Mesendoderm (in vitro differentiated cells): ENCODE results near the gene PTPRG.
A peak's percentile ranks its signal among the peaks of the same experiment; 100 is the strongest.

ENCODE experiments used
- DNase-seq: peaks from one replicate; pipeline ENCODE4 v3.0.0; 2013
- H2AK5ac ChIP-seq: 2 replicates; pipeline ENCODE4 v1.6.1; 2013; ENCODE audit warnings: low read length, inconsistent platforms
- H2BK120ac ChIP-seq: 2 replicates; pipeline ENCODE4 v1.6.1; 2013; ENCODE audit warnings: low read depth, mild to moderate bottlenecking, low read length, moderate library complexity, mixed read lengths
- H2BK15ac ChIP-seq: replicated peaks from 2 replicates; pipeline ENCODE4 v1.6.1; 2013; ENCODE audit warnings: low read depth, mild to moderate bottlenecking, moderate library complexity
- H2BK5ac ChIP-seq: 2 replicates; pipeline ENCODE4 v1.6.1; 2013; ENCODE audit warnings: low read length, inconsistent platforms
- H3K18ac ChIP-seq: 2 replicates; pipeline ENCODE4 v1.6.1; 2013; ENCODE audit warnings: mild to moderate bottlenecking, low read length, mixed read lengths
- H3K23ac ChIP-seq: one replicate; pipeline ENCODE4 v1.6.1; 2013; ENCODE audit warnings: low read length
- H3K27ac ChIP-seq: 2 replicates; pipeline ENCODE4 v1.5.1; 2013; ENCODE audit warnings: low read depth, mild to moderate bottlenecking, inconsistent platforms, low read length, moderate library complexity
- H3K27me3 ChIP-seq: 2 replicates; pipeline ENCODE4 v1.6.1; 2013; ENCODE audit warnings: low read length, control low read depth, mild to moderate bottlenecking, inconsistent platforms; ENCODE audit not compliant: insufficient read depth, poor library complexity
- H3K36me3 ChIP-seq: 2 replicates; pipeline ENCODE4 v1.6.1; 2013; ENCODE audit warnings: low read length, inconsistent platforms; ENCODE audit not compliant: control insufficient read depth, insufficient read depth
- H3K4ac ChIP-seq: one replicate; pipeline ENCODE4 v1.6.1; 2013; ENCODE audit warnings: low read depth, mild to moderate bottlenecking, low read length, moderate library complexity
- H3K4me1 ChIP-seq: 2 replicates; pipeline ENCODE4 v1.6.1; 2013; ENCODE audit warnings: low read depth, low read length, inconsistent platforms; ENCODE audit not compliant: control insufficient read depth
- H3K4me2 ChIP-seq: 2 replicates; pipeline ENCODE4 v1.6.1; 2013; ENCODE audit warnings: low read length
- H3K4me3 ChIP-seq: 2 replicates; pipeline ENCODE4 v1.5.1; 2013; ENCODE audit warnings: mild to moderate bottlenecking, low read length
- H3K56ac ChIP-seq: one replicate; pipeline ENCODE4 v1.6.1; 2013; ENCODE audit warnings: low read length
- H3K79me1 ChIP-seq: 2 replicates; pipeline ENCODE4 v1.6.1; 2013; ENCODE audit warnings: low read length, inconsistent platforms
- H3K79me2 ChIP-seq: 2 replicates; pipeline ENCODE4 v1.6.1; 2013; ENCODE audit warnings: mild to moderate bottlenecking, low read length; ENCODE audit not compliant: control insufficient read depth, insufficient read depth
- H3K9ac ChIP-seq: 2 replicates; pipeline ENCODE4 v1.6.1; 2013; ENCODE audit warnings: low read length, inconsistent platforms
- H4K5ac ChIP-seq: one replicate; pipeline ENCODE4 v1.6.1; 2013; ENCODE audit warnings: low read length
- H4K8ac ChIP-seq: one replicate; pipeline ENCODE4 v1.6.1; 2013; ENCODE audit warnings: low read depth, mild to moderate bottlenecking, control low read depth, low read length, moderate library complexity
- WGBS: extraction: QIAGEN DNeasy Blood & Tissue Kit; methylation state at CpG from one replicate; pipeline ENCODE4 v1.1.7; 2013; ENCODE audit warnings: low lambda C conversion rate, missing lambda C conversion rate; ENCODE audit not compliant: insufficient coverage; ENCODE audit errors: extremely low coverage; 5-methylcytosine and 5-hydroxymethylcytosine counted together

Gene PTPRG

DNA sequence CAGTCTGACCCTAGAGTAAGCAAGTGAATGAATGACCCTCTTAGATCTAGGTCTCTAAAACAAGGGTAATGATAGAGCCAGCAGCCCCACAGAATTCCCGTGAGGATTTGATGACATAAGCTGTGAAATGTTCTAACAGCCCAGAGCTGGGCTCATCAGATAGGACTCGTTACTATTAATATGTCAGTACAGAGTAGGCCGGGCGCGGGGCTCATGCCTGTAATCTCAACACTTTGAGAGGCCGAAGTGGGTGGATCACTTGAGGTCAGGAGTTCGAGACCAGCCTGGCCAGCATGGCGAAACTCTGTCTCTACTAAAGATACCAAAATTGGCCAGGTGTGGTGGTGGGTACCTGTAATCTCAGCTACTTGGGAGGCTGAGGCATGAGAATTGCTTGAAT, 621.7 kb downstream of the PTPRG start:
- H3K27me3 ChIP-seq, result no peaks in the 10 kb centered on the region
- no peaks in the 10 kb centered on the region for H3K36me3 ChIP-seq
- H3K27ac ChIP-seq, result no peak overlapping the region
- no peak overlapping the region for H3K18ac ChIP-seq
- no peak overlapping the region for H3K9ac ChIP-seq
- H3K79me2 ChIP-seq, result no peaks in the 10 kb centered on the region
- H2BK120ac ChIP-seq, result no peak overlapping the region
- no peak overlapping the region for H3K4ac ChIP-seq
- H4K5ac ChIP-seq, result no peak overlapping the region
- DNase-seq, result no peak
- no peak overlapping the region for H3K56ac ChIP-seq
- H3K23ac ChIP-seq, result no peak overlapping the region
- no peak overlapping the region for H4K8ac ChIP-seq
- no peak overlapping the region for H3K4me2 ChIP-seq
- H3K4me3 ChIP-seq, result no peak overlapping the region
- no peak overlapping the region for H2BK15ac ChIP-seq
- H2BK5ac ChIP-seq, result no peak overlapping the region
- no peak overlapping the region for H2AK5ac ChIP-seq
- WGBS, result no CpG with 5 or more reads among the region's 8 CpGs
- peaks cover 2% of the 10 kb centered on the region for H3K79me1 ChIP-seq
- peaks cover 2% of the 10 kb centered on the region for H3K4me1 ChIP-seq

DNA sequence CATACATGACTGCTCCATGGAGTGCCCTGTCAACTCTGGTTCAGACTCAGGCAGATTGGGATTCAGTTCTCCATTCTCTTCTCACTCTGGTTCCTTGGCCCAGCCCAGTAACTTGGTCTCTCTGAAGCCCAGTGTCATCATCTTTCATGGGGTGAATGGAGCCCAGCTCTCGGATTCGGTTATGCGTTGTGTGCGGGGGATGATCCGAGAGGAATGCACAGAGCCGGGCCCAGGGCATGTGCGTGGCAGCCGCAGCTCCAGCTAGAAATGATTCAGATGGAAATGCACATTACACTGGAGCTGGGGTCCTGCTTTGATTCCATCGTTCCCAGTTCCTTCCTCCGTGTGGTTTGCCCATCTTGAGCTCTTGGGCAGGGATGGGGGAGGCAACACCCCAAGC, 622.6 kb downstream of the PTPRG start:
- Histone ChIP-seq H3K9ac (no peak overlapping the region), H3K36me3 (no peaks in the 10 kb centered on the region)
- WGBS, result no CpG with 5 or more reads among the region's 10 CpGs

GRCh38 chr3:62184559-62184958, 623.2 kb downstream of the PTPRG start:
- H3K56ac ChIP-seq, result no peak overlapping the region
- DNase-seq, result peak; percentile 59
- no peak overlapping the region for H3K27ac ChIP-seq
- no peak overlapping the region for H3K4me3 ChIP-seq
- H3K4me2 ChIP-seq, result no peak overlapping the region
- no peaks in the 10 kb centered on the region for H3K27me3 ChIP-seq
- H3K18ac ChIP-seq, result no peak overlapping the region
- no peak overlapping the region for H3K9ac ChIP-seq
- WGBS, result no CpG with 5 or more reads among the region's 7 CpGs
- H2BK5ac ChIP-seq, result no peak overlapping the region
- H3K79me2 ChIP-seq, result no peaks in the 10 kb centered on the region
- no peak overlapping the region for H4K5ac ChIP-seq
- peaks cover 2% of the 10 kb centered on the region for H3K4me1 ChIP-seq
- H4K8ac ChIP-seq, result no peak overlapping the region
- no peaks in the 10 kb centered on the region for H3K36me3 ChIP-seq
- H3K79me1 ChIP-seq, result peaks cover 4% of the 10 kb centered on the region
- no peak overlapping the region for H3K23ac ChIP-seq
- H2BK120ac ChIP-seq, result no peak overlapping the region
- H2BK15ac ChIP-seq, result no peak overlapping the region
- no peak overlapping the region for H2AK5ac ChIP-seq
- H3K4ac ChIP-seq, result no peak overlapping the region

More for the DNA sequence above, 622.6 kb downstream of the PTPRG start:
- Histone ChIP-seq H3K79me2 (no peaks in the 10 kb centered on the region), H2BK15ac (no peak overlapping the region), H4K5ac (no peak overlapping the region), H3K4me2 (no peak overlapping the region), H3K18ac (no peak overlapping the region), H3K27me3 (no peaks in the 10 kb centered on the region), H3K4me1 (peaks cover 2% of the 10 kb centered on the region), H2BK120ac (no peak overlapping the region), H3K27ac (no peak overlapping the region), H3K56ac (no peak overlapping the region), H3K4ac (no peak overlapping the region), H2BK5ac (no peak overlapping the region), H4K8ac (no peak overlapping the region), H3K79me1 (peaks cover 2% of the 10 kb centered on the region), H3K23ac (no peak overlapping the region), H2AK5ac (no peak overlapping the region), H3K4me3 (no peak overlapping the region)
- no peak for DNase-seq

GRCh38 chr3:62187022-62187431, 625.7 kb downstream of the PTPRG start:
- no peak overlapping the region for H3K4me3 ChIP-seq
- H3K23ac ChIP-seq, result no peak overlapping the region
- DNase-seq, result peak; percentile 64

DNA sequence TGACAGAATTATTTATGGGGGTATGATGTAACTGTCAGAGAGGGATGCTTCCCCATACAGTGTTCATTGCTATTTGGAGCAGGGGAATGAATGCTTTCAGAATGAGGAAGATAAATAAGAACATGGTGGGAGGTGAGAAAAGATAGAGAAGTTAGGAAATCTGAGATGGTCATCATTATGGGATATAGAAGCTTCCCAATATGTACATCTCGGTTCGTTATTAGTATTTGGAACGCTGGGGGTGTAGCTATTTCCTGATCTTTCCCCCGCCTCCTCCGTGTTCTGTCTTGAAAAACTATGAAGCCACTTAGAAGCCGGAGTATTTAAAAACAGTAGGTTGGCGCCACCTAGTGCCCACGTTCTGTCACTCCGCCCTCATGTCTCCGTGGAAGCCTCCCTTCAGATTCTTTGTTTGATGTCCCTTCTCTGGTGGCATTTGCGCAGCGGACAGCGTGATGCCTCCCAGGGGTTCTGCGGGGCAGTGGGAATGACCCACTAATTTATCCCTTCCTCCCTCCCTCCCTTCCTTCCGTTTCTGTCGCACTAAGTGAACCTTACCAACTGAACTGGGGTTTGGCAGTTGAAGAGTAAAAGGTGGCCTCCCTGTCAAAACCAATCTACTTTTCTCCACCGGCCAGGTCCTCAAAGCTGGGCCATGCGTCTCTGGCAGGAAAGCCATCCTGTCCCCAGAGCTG, 627.5 kb downstream of the PTPRG start:
- no peak overlapping the region for H3K27ac ChIP-seq
- no peak overlapping the region for H3K4me3 ChIP-seq
- peaks cover 2% of the 10 kb centered on the region for H3K4me1 ChIP-seq
- H2BK120ac ChIP-seq, result no peak overlapping the region
- H3K27me3 ChIP-seq, result no peaks in the 10 kb centered on the region
- H3K36me3 ChIP-seq, result peaks cover 3% of the 10 kb centered on the region
- no peak overlapping the region for H3K4me2 ChIP-seq
- no peaks in the 10 kb centered on the region for H3K79me2 ChIP-seq
- H3K9ac ChIP-seq, result peak overlapping the region; percentile 16
- no peak overlapping the region for H4K5ac ChIP-seq
- peaks cover 3% of the 10 kb centered on the region for H3K79me1 ChIP-seq
- no peak overlapping the region for H3K4ac ChIP-seq
- no peak overlapping the region for H3K23ac ChIP-seq
- no peak overlapping the region for H2BK5ac ChIP-seq
- H3K56ac ChIP-seq, result peak overlapping the region; percentile 6
- no peak overlapping the region for H2AK5ac ChIP-seq
- peak; percentile 81 for DNase-seq
- no CpG with 5 or more reads among the region's 18 CpGs for WGBS
- H4K8ac ChIP-seq, result no peak overlapping the region
- no peak overlapping the region for H2BK15ac ChIP-seq
- H3K18ac ChIP-seq, result no peak overlapping the region

More at GRCh38 chr3:62187022-62187431, 625.7 kb downstream of the PTPRG start:
- Histone ChIP-seq H3K4ac (no peak overlapping the region), H3K36me3 (peaks cover 3% of the 10 kb centered on the region), H3K27me3 (no peaks in the 10 kb centered on the region), H2AK5ac (no peak overlapping the region), H3K9ac (no peak overlapping the region), H3K18ac (no peak overlapping the region), H3K79me1 (peaks cover 5% of the 10 kb centered on the region), H2BK5ac (no peak overlapping the region), H3K27ac (no peak overlapping the region), H3K4me1 (peaks cover 2% of the 10 kb centered on the region), H3K4me2 (no peak overlapping the region), H4K5ac (no peak overlapping the region), H2BK15ac (no peak overlapping the region), H2BK120ac (no peak overlapping the region), H3K79me2 (no peaks in the 10 kb centered on the region), H4K8ac (no peak overlapping the region), H3K56ac (no peak overlapping the region)
- WGBS, result no CpG with 5 or more reads among the region's 7 CpGs

DNA sequence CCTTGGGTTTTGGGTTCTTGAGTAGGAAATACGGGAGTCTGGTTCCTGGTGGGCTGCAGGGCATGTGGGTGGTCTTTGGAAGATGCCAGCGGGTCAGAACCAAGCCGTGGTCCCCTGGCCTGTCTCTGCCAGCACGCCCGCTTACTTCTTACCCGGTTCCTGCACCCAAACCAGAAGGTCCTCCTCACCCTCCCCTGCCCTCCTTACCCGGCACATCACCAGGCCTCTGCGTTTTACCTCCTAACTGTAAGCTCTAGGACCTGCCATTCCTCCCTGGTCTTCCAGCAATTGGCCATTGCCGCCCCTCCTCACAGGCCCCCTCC, 628.0 kb downstream of the PTPRG start:
- H2AK5ac ChIP-seq, result no peak overlapping the region
- H3K23ac ChIP-seq, result no peak overlapping the region
- no peak overlapping the region for H2BK15ac ChIP-seq
- no CpG with 5 or more reads among the region's 9 CpGs for WGBS
- H3K79me2 ChIP-seq, result no peaks in the 10 kb centered on the region
- H3K56ac ChIP-seq, result peak overlapping the region; percentile 6
- peak overlapping the region; percentile 16 for H3K9ac ChIP-seq
- no peak for DNase-seq
- H3K4me2 ChIP-seq, result no peak overlapping the region
- H3K4me1 ChIP-seq, result no peaks in the 10 kb centered on the region
- H2BK5ac ChIP-seq, result no peak overlapping the region
- H3K4me3 ChIP-seq, result no peak overlapping the region
- H3K36me3 ChIP-seq, result peaks cover 3% of the 10 kb centered on the region
- no peak overlapping the region for H3K4ac ChIP-seq
- H3K27ac ChIP-seq, result no peak overlapping the region
- no peaks in the 10 kb centered on the region for H3K27me3 ChIP-seq
- no peak overlapping the region for H2BK120ac ChIP-seq
- H4K5ac ChIP-seq, result no peak overlapping the region
- H3K18ac ChIP-seq, result no peak overlapping the region
- peaks cover 3% of the 10 kb centered on the region for H3K79me1 ChIP-seq
- H4K8ac ChIP-seq, result no peak overlapping the region
